SK-N-SH treated with all-trans-retinoic acid at 6 μM for 48 hours (cell line): ENCODE data around the gene NTSR1.

Experiments
- ATAC-seq: fragments of 200-7000 bp; cut with Tn5 transposase; 3 replicates; pipeline ENCODE4 v1.9.1; 2020; ENCODE audit warnings: mild to moderate bottlenecking, moderate library complexity
- ARNTL ChIP-seq: fragments of 450-650 bp; formaldehyde crosslinking; IDR thresholded peaks from 2 replicates; pipeline ENCODE4 v1.5.0; 2020; ENCODE audit warnings: low read depth, mild to moderate bottlenecking, moderate library complexity, borderline replicate concordance
- BACH2 ChIP-seq: fragments of 250-450 bp; sonication (Bioruptor Pico); IDR thresholded peaks from 2 replicates; pipeline ENCODE4 v1.9.0; 2021; ENCODE audit warnings: mild to moderate bottlenecking, borderline replicate concordance
- CREB5 ChIP-seq: fragments of 250-450 bp; sonication (Bioruptor Pico); IDR thresholded peaks from 2 replicates; pipeline ENCODE4 v1.5.1; 2020; ENCODE audit warnings: low read depth, mild to moderate bottlenecking, moderate library complexity
- CSDC2 ChIP-seq: fragments of 250-450 bp; sonication (Bioruptor Pico); IDR thresholded peaks from 2 replicates; pipeline ENCODE4 v1.5.0; 2020; ENCODE audit warnings: mild to moderate bottlenecking, moderate library complexity
- CSRNP3 ChIP-seq: fragments of 250-450 bp; sonication (Bioruptor Pico); IDR thresholded peaks from 2 replicates; pipeline ENCODE4 v1.5.1; 2021; ENCODE audit warnings: mild to moderate bottlenecking, moderate library complexity
- ESRRG ChIP-seq: fragments of 250-450 bp; sonication (Bioruptor Pico); IDR thresholded peaks from 2 replicates; pipeline ENCODE4 v1.6.1; 2021; ENCODE audit warnings: mild to moderate bottlenecking
- GLIS3 ChIP-seq: fragments of 250-450 bp; sonication (Bioruptor Pico); IDR thresholded peaks from 2 replicates; pipeline ENCODE4 v1.5.0; 2020; ENCODE audit warnings: mild to moderate bottlenecking, moderate library complexity
- ISL1 ChIP-seq: fragments of 250-450 bp; sonication (Bioruptor Pico); IDR thresholded peaks from 2 replicates; pipeline ENCODE4 v2.1.2; 2022; ENCODE audit warnings: mild to moderate bottlenecking, moderate library complexity
- OSR1 ChIP-seq: fragments of 250-450 bp; sonication (Bioruptor Pico); IDR thresholded peaks from 2 replicates; pipeline ENCODE4 v1.8.0; 2022; ENCODE audit warnings: moderate library complexity, mild to moderate bottlenecking, inconsistent platforms
- PATZ1 ChIP-seq: fragments of 250-450 bp; sonication (Bioruptor Pico); IDR thresholded peaks from 2 replicates; pipeline ENCODE4 v1.8.0; 2020; ENCODE audit warnings: mild to moderate bottlenecking, moderate library complexity, borderline replicate concordance
- POU6F1 ChIP-seq: fragments of 250-450 bp; sonication (Bioruptor Pico); IDR thresholded peaks from 2 replicates; pipeline ENCODE4 v1.8.0; 2021; ENCODE audit warnings: low read depth, mild to moderate bottlenecking, moderate library complexity, borderline replicate concordance
- PPARA ChIP-seq: fragments of 250-450 bp; sonication (Bioruptor Pico); IDR thresholded peaks from 2 replicates; pipeline ENCODE4 v1.5.0; 2020; ENCODE audit warnings: mild to moderate bottlenecking, borderline replicate concordance
- RARB ChIP-seq: fragments of 250-450 bp; sonication (Bioruptor Pico); IDR thresholded peaks from 2 replicates; pipeline ENCODE4 v1.8.0; 2021; ENCODE audit warnings: mild to moderate bottlenecking, moderate library complexity
- SNAI2 ChIP-seq: fragments of 250-450 bp; sonication (Bioruptor Pico); IDR thresholded peaks from 2 replicates; pipeline ENCODE4 v1.5.0; 2020; ENCODE audit warnings: mild to moderate bottlenecking, moderate library complexity
- TCF4 ChIP-seq: fragments of 250-450 bp; sonication (Bioruptor Pico); IDR thresholded peaks from 2 replicates; pipeline ENCODE4 v1.8.0; 2021; ENCODE audit warnings: mild to moderate bottlenecking, moderate library complexity, borderline replicate concordance
- TOX ChIP-seq: fragments of 250-450 bp; sonication (Bioruptor Pico); IDR thresholded peaks from 2 replicates; pipeline ENCODE4 v1.8.0; 2021; ENCODE audit warnings: mild to moderate bottlenecking, moderate library complexity, borderline replicate concordance
- TSHZ2 ChIP-seq: fragments of 250-450 bp; sonication (Bioruptor Pico); IDR thresholded peaks from 2 replicates; pipeline ENCODE4 v1.5.0; 2020; ENCODE audit warnings: mild to moderate bottlenecking, moderate library complexity
- ZC3H10 ChIP-seq: fragments of 250-450 bp; sonication (Bioruptor Pico); IDR thresholded peaks from 2 replicates; pipeline ENCODE4 v1.5.1; 2021; ENCODE audit warnings: mild to moderate bottlenecking, moderate library complexity
- ZFP3 ChIP-seq: fragments of 250-450 bp; sonication (Bioruptor Pico); IDR thresholded peaks from 2 replicates; pipeline ENCODE4 v1.5.0; 2020; ENCODE audit warnings: mild to moderate bottlenecking, moderate library complexity
- ZFP30 ChIP-seq: fragments of 450-650 bp; formaldehyde crosslinking; IDR thresholded peaks from 2 replicates; pipeline ENCODE4 v1.5.0; 2022; ENCODE audit warnings: mild to moderate bottlenecking, moderate library complexity
- ZNF565 ChIP-seq: fragments of 450-650 bp; formaldehyde crosslinking; conservative IDR thresholded peaks from 2 replicates; pipeline ENCODE4 v1.5.0; 2020; ENCODE audit warnings: low read depth, mild to moderate bottlenecking, moderate library complexity
- ZNF70 ChIP-seq: fragments of 450-650 bp; formaldehyde crosslinking; IDR thresholded peaks from 2 replicates; pipeline ENCODE4 v1.5.0; 2020; ENCODE audit warnings: mild to moderate bottlenecking, moderate library complexity
- ZNF8 ChIP-seq: fragments of 450-650 bp; formaldehyde crosslinking; IDR thresholded peaks from 2 replicates; pipeline ENCODE4 v1.5.0; 2020; ENCODE audit warnings: mild to moderate bottlenecking, moderate library complexity

The NTSR1 gene

GRCh38 chr20:62764156-62764935 lies 55.7 kb downstream of the NTSR1 start:
- no peak for ATAC-seq
- no peak for TF ChIP-seq BACH2
- TF ChIP-seq CREB5 (CRISPR knock-in tag) = no peak
- no peak for TF ChIP-seq ZNF8 (CRISPR knock-in tag)
- TF ChIP-seq TCF4 (CRISPR knock-in tag) = no peak
- no peak for TF ChIP-seq ZNF565 (CRISPR knock-in tag)
- TF ChIP-seq ZFP3 = no peak
- TF ChIP-seq CSDC2 (CRISPR knock-in tag) = no peak
- no peak for TF ChIP-seq ARNTL (CRISPR knock-in tag)
- TF ChIP-seq ZC3H10 (CRISPR knock-in tag) = no peak
- TF ChIP-seq ISL1 (CRISPR knock-in tag) = no peak
- TF ChIP-seq POU6F1 (CRISPR knock-in tag) = no peak
- no peak for TF ChIP-seq ESRRG (CRISPR knock-in tag)
- no peak for TF ChIP-seq RARB
- TF ChIP-seq TOX (CRISPR knock-in tag) = no peak
- no peak for TF ChIP-seq SNAI2
- TF ChIP-seq ZNF70 = no peak

GRCh38 chr20:62765021-62765420 lies 56.4 kb downstream of the NTSR1 start:
- TF ChIP-seq ZFP3 (no peak), GLIS3 (no peak), ZC3H10 (CRISPR knock-in tag) (no peak), OSR1 (CRISPR knock-in tag) (no peak), CSDC2 (CRISPR knock-in tag) (no peak), POU6F1 (CRISPR knock-in tag) (no peak), CSRNP3 (CRISPR knock-in tag) (no peak), ZFP30 (CRISPR knock-in tag) (no peak), PPARA (CRISPR knock-in tag) (no peak), ZNF8 (CRISPR knock-in tag) (no peak), ESRRG (CRISPR knock-in tag) (no peak), TCF4 (CRISPR knock-in tag) (no peak), ZNF70 (no peak), ISL1 (CRISPR knock-in tag) (no peak), PATZ1 (no peak), CREB5 (CRISPR knock-in tag) (no peak), BACH2 (no peak), ZNF565 (CRISPR knock-in tag) (no peak), TOX (CRISPR knock-in tag) (no peak), TSHZ2 (CRISPR knock-in tag) (no peak)
- TF ChIP-seq, all 23 proteins: peak for 0
- no peak for ATAC-seq
